ENCODE measurements around the gene YIF1A.
"Not testable (repeated sequence)": the region's sequence is repeated elsewhere in the genome, so short reads cannot be mapped to it uniquely, and the experiment has no call there.

- not testable (repeated sequence) for TF ChIP-seq POLR2A, CTCF (IDR thresholded peaks at IDR 0.05)
Measured at GRCh38 chr11:66310803-66311440, 22.0 kb upstream of the YIF1A start.

Measured in adrenal gland (tissue), 5 donors.